NCI-H128 (cell line): ENCODE data around the gene UBR7.
"Not testable (repeated sequence)": the region's sequence is repeated elsewhere in the genome, so short reads cannot be mapped to it uniquely, and the experiment has no call there.

ENCODE experiments used
- DNase-seq: peaks from one replicate; lab custom pipeline; 2025; ENCODE audit not compliant: unreplicated experiment; lab: John Stamatoyannopoulos, UW

The UBR7 gene

GRCh38 chr14:93195316-93195999 lies 11.6 kb upstream of the UBR7 start:
- DNase-seq, result no peak

- no peak for DNase-seq
Measured at GRCh38 chr14:93199031-93199430, 8.0 kb upstream of the UBR7 start.

GRCh38 chr14:93200553-93200952 lies 6.5 kb upstream of the UBR7 start:
- DNase-seq, result no peak

GRCh38 chr14:93201155-93201704 lies 5.8 kb upstream of the UBR7 start:
- DNase-seq, result no peak

GRCh38 chr14:93207468-93208308 lies 632 bp downstream of the UBR7 start:
- DNase-seq, result no peak

GRCh38 chr14:93212432-93212831 lies 5.4 kb downstream of the UBR7 start:
- DNase-seq, result no peak

GRCh38 chr14:93214598-93214997 lies 7.5 kb downstream of the UBR7 start:
- DNase-seq, result no peak

GRCh38 chr14:93219103-93219726 lies 12.2 kb downstream of the UBR7 start:
- peak; percentile 30 for DNase-seq

- DNase-seq, result no peak
Measured at GRCh38 chr14:93220509-93220908, 13.5 kb downstream of the UBR7 start.

GRCh38 chr14:93223565-93223964 lies 16.5 kb downstream of the UBR7 start:
- no peak for DNase-seq

- DNase-seq, result no peak
Measured at GRCh38 chr14:93228550-93228949, 21.5 kb downstream of the UBR7 start.

- DNase-seq, result no peak
Measured at GRCh38 chr14:93230539-93230938, 23.5 kb downstream of the UBR7 start.

GRCh38 chr14:93231129-93231979 lies 24.3 kb downstream of the UBR7 start:
- DNase-seq, result peak; percentile 48

GRCh38 chr14:93232159-93232558 lies 25.1 kb downstream of the UBR7 start:
- no peak for DNase-seq

GRCh38 chr14:93233078-93233477 lies 26.0 kb downstream of the UBR7 start:
- DNase-seq, result not testable (repeated sequence)

GRCh38 chr14:93234798-93235197 lies 27.7 kb downstream of the UBR7 start:
- DNase-seq, result no peak

GRCh38 chr14:93239869-93240677 lies 33.0 kb downstream of the UBR7 start:
- no peak for DNase-seq

- no peak for DNase-seq
Measured at GRCh38 chr14:93240678-93241000, 33.6 kb downstream of the UBR7 start.

- no peak for DNase-seq
Measured at GRCh38 chr14:93245764-93246420, 38.8 kb downstream of the UBR7 start.

GRCh38 chr14:93246534-93246933 lies 39.5 kb downstream of the UBR7 start:
- no peak for DNase-seq
